ENCODE data around the gene MYO18B.

Gene MYO18B

GRCh38 chr22:25822344-25822743 lies 80.4 kb downstream of the MYO18B start:
- no peak for DNase-seq (ENCODE audit: low read depth, low spot score)

- no peak for DNase-seq (ENCODE audit: low read depth, low spot score)
Measured at GRCh38 chr22:25823276-25823675, 81.3 kb downstream of the MYO18B start.

DNA sequence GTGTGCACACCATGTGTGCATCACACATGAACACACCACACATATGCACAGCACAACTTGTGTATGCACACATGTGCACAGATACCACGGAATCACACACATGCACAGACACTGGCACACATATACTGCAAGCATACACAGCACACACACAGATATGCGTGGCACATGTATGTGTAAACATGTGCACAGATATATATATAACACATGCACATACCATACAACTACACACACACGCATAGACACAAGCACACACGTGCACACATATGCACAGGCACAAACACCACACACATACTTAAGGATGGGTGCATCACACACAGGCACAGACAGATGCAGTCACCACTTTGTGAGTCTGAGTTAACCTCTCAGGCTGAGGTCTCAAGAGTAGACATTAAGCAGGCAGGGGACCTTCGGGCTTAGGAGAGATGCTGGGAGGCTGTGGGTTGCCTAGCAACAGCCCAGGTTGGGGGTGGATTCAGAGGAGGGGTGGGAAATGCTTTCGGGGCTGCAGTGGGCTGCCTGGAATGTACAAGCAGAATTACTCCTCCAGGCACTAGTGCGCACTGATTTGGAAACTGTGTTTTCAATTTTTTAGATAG lies 82.9 kb downstream of the MYO18B start:
- DNase-seq (ENCODE audit: low read depth, low spot score), result no peak

GRCh38 chr22:25827415-25827814 lies 85.4 kb downstream of the MYO18B start:
- DNase-seq (ENCODE audit: low read depth, low spot score), result no peak

- no peak for DNase-seq (ENCODE audit: low read depth, low spot score)
Measured at GRCh38 chr22:25828422-25828821, 86.4 kb downstream of the MYO18B start.

GRCh38 chr22:25829237-25829636 lies 87.2 kb downstream of the MYO18B start:
- DNase-seq (ENCODE audit: low read depth, low spot score), result no peak

- DNase-seq (ENCODE audit: low read depth, low spot score), result no peak
Measured at GRCh38 chr22:25829808-25830777, 88.1 kb downstream of the MYO18B start.

DNA sequence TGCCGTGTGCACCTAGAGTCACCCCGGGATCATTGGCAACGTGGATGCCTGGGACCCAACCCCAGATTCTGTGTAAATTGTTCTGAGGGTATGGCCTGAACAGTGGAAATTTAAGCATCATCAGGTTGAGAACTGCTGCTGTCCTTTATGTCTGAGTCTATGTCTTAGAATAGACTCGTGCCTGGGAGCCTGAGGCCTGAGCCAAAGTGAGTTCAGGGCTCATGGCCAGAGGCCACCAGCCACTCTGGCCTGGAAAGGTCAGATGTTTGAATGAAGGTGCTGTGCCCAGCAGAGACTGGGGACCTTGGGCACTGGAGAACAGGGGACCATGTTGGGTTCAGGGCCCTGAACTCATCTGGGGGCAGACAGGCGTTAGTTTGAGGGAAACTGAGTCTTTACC lies 91.1 kb downstream of the MYO18B start:
- no peak for DNase-seq (ENCODE audit: low read depth, low spot score)

DNA sequence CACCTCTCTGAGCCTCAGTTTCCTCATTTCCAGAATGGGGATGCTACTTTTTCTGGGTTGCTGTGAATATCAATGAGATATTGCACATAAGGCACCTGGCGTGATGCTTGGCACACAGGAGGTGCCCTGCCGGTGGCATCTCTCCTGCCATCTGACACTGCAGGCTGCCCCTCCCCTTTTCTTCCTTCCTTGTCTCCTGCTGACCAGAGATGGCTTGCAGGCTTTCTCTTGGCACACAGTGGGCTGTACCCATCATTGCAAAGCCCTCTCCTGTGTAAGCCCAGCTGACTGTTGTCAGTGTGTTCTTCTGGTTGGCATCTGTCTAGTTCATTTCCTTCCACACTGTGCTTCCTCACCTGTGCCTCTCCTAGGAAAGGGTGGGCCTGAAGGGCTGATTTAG lies 91.7 kb downstream of the MYO18B start:
- no peak for DNase-seq (ENCODE audit: low read depth, low spot score)

DNA sequence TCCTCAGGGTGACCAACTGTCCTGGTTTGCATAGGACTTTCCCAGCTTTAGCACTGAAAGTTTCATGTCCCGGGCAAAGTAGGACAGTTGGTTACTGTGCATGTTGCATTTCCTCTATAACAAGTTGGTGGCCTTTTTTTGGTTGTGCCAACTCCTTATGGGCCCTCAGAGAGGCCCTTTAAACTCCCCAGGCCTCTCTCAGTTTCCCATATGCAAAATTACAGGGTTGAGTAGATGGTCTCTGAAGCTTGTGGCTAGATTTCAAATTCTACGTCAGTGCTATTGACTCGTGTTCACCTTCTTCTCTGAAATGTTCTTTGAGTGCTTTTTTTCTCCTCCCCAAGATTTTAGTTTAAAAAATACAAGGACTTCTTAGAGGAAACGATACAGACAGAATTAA lies 92.5 kb downstream of the MYO18B start:
- DNase-seq (ENCODE audit: low read depth, low spot score), result no peak

GRCh38 chr22:25835348-25835747 lies 93.4 kb downstream of the MYO18B start:
- DNase-seq (ENCODE audit: low read depth, low spot score), result no peak

DNA sequence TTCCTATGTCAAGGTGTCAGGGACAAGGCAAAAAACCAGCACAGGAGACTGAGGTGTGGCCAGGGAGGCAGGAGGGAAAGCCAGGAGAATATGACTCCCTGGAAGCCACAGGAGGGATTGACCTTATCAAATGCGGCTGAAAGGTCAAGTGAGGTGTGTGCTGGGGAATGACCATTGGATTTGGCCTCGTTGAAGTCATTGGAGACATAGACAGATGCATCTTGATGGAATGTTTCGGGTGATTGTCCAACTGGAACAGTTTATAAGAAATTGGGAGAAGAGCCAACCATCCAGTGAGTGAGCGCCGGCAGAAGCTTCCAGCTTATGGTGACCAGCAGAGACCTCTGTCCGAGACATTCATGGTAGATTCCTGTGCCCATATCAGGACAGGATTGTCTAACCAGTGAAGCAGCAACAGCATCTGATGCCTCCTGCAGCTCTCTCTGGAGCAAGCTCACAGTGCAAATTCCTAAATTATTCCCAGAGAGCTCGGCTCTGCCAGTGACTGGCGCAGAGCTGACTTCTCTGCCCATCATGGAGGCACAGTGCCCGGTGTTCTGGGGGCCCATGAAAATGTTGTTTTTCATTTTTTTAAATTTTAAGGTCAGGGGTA lies 95.4 kb downstream of the MYO18B start:
- DNase-seq (ENCODE audit: low read depth, low spot score), result no peak

GRCh38 chr22:25838960-25839741 lies 97.2 kb downstream of the MYO18B start:
- DNase-seq (ENCODE audit: low read depth, low spot score), result no peak

DNA sequence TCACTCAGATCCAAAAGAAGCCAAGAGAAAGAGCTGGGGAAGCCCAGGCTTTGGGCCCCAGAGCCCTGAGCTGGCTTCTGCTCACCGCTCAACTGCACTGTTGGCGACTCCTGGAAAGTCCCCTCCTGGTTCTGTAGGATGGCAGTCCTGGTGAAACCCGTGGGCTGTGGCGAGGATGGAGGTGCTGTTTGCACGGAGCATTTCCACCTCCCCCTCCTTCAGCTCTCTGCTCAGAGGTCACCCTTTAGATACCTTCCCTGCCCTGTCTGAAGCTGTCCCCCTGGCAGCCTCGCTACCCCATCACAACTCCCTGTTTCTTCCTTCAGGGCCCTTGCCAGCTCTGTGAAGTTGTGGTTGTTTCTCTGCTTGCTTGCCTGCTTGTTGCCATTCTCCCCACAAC lies 97.8 kb downstream of the MYO18B start:
- no peak for DNase-seq (ENCODE audit: low read depth, low spot score)

DNA sequence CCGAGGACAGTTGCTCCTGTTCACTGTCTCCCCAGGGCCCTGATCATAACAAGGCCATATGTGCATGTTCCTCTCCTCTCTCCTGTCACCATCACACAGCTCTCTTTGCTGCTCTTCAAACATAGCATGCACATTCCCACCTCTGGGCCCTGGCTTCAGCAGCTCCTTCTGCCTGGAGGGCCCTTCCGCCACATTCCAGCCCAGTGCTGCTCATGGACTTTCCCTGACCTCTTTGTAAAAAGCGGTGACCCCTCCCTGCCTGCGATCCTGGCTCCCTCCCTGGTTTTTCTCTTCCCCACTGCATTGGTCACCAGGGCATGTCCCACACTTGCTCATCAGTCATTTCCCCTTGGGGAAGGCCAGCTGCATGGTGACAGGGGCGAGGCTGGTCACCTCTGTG lies 98.2 kb downstream of the MYO18B start:
- DNase-seq (ENCODE audit: low read depth, low spot score), result no peak

DNA sequence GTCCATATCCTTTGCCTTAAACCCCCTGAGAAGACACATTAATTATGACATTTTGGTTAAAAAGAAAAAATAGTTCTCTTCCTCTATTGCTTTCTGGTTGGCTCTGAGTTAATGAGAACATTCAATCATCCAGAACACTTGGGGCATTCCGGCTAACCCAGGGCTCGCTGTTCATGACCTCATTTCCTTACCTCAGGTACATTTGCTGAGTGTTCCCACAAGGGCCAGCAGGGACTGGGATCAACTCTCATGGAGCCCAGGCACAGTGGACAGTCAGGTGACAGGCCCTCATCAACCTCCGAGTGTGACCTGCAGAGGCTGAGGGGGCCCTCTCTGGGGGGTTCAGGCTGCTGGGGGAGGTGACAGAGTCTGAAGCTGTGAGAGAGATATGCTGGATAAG lies 98.9 kb downstream of the MYO18B start:
- no peak for DNase-seq (ENCODE audit: low read depth, low spot score)

DNA sequence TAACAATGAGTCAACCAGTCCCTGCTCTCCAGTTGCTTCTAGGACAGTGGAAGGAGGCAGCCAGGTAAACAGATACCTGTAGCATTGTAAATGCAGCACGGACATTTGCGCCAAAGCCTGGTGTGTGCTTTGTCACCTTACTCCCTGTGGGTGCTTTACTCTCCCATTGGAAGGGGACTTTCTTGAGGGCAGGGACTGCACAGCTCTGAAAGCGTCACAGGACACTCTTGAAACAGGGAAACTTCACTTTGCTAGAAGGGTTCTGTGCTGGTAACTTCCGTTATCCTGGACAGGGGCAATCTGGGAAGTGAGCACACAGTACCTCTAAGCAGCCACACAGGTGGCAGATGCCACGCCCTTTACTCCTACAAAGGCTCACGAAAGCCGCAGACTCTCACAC lies 99.8 kb downstream of the MYO18B start:
- no peak for DNase-seq (ENCODE audit: low read depth, low spot score)

DNA sequence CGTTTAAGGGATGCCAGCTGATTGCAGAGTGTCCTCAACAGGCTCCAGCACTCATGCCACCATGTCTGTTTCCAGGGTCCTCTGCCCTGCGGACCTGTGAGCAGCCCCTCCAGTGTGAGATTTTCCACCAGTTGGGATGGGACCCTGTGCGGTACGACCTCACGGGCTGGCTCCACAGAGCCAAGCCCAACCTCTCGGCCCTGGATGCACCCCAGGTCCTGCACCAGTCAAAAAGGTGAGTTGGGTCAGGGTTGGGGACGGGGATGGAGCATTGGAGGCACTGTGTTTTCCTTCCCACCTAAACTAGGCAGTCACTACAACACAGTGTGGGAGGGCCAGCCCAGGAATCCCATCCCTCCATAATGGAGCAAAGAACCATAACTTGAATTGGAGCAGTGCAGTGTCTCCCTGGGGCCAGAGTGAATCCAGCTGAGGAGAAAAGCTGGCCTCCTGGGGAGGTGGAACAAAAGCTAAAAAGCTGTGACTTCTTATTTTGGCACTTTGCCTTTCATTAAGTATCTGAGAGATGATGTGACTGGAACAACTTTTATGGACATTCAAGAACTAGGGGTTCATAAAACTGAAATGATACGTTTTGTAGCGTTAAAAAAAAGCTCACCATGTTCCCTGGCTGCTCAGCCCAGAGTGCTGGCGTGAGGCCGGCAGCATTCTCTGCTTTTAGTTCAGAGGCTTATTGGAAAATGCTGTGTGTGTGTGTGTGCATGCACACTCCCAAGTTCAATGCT lies 101.8 kb downstream of the MYO18B start:
- no peak for DNase-seq (ENCODE audit: low read depth, low spot score)

- no peak for DNase-seq (ENCODE audit: low read depth, low spot score)
Measured at GRCh38 chr22:25844601-25845000, 102.6 kb downstream of the MYO18B start.

GRCh38 chr22:25845985-25846745 lies 104.2 kb downstream of the MYO18B start:
- no peak for DNase-seq (ENCODE audit: low read depth, low spot score)
